ENCODE results near the gene SRP68.
"Not testable (repeated sequence)": the region's sequence is repeated elsewhere in the genome, so short reads cannot be mapped to it uniquely, and the experiment has no call there.

SRP68 gene

DNA sequence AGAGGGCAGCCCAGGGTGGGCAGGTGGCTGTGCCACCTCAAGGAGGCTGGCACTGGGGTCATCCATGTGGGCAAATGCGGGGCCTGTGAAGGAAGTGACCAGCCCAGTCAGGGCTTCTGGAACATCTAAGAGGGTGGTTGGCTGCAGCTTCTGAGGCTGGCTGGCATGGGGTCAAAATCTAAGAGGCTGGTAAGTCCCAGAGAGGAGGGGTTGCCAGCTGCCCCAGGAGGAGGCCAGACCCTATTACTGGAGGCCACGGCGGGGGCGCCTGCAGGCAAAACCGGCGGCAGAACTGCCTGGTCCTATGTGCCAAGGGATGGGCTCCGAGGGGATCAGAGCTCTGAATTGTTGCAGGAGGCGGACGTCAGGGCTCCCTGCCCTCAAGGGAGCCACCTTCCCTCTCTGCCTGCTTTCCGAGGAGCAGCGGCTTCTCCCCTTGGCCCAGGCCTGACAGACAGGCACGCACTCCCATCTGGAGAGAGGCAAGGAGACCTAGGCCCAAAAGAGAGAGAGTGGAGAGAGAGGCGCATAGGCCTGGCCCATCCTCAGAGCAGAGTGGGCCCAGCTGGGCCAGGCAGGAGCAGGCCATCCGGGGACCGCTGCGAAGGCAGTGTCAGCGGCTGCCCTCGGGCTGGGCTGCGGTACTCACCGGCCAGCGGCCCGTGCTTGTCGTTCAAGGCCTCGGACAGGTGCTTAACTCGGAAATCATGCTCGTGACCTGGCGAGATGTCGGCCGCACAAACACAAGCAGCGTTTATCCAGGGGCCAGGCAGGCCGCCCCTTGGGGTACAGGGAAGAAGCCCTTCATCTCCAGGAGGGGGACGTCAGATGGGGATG, 17.6 kb upstream of the SRP68 start:
- DNase-seq, result no peak

DNA sequence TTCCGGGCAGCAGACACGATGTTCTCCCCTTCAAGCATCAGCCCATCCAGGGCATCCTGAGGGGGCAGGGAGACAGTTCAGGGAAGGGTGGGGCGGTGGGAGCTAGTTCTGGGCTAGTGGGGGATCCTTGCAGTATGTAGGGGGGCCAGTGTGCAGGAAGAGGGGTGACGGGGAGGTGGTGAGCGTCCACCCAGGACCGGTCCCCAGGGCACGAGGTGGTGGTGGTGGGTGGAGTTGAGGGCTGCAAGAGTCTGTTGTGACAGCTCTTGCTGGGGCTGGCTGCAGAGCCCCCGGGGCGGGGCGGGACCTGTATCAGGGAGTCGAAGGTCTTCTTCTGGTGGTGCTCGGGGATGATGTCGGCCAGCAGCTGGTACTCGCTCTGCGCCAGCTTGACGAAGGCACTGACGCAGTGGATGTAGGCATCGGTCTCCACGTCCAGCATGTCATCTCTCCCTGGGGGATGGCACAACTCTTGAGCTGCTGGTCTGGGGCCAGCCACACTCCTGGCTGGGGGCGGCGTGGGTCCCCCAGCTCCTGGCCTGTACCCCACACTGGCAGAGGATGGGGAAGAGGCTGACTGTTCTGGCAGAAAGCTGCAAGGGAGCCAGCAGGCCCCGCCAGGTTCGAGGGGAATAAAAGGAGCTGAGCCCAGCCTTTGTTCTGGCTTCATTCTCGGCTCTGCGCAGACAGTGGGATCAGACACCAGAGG, 16.7 kb upstream of the SRP68 start:
- no peak for DNase-seq

DNA sequence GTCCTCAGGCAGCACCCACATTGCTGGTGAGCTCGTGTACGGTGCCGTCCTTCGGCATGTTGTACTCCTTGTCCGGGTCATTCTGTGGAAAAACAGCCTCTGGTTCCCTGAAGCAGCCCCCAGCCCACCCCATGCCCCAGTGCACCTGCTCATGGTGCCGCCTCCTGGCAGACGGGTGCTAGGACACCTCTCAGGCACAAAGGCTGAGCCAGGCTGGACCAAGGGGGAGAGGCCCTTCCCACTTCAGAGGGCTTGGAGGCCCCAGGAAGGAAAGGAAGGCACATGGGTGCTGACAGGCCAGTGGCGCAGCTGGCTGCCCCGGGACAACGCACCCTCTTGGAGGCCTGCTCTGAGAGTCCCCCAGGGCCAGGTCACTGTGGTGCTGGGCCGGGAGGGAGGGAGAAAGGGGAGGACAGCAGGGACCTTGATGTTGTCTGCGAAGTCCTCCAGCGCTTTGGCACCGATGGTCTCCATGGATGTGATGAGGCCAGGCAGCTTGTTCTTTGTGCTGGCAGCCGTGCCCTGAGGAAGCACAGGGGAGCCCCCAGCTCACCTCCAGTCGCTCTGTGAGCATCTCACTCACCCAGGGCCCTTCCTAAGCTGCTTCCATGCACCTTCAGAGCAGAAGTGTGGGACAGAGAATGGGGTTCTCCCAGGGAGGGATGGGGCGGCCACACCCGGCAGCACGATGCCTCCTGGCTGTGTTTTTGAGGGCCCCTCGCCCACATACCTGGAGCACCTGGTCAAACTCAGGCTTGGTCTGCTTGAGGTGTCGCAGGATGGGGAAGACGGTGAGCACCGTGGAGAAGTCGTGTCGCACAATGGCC, 15.9 kb upstream of the SRP68 start:
- DNase-seq, result no peak

DNA sequence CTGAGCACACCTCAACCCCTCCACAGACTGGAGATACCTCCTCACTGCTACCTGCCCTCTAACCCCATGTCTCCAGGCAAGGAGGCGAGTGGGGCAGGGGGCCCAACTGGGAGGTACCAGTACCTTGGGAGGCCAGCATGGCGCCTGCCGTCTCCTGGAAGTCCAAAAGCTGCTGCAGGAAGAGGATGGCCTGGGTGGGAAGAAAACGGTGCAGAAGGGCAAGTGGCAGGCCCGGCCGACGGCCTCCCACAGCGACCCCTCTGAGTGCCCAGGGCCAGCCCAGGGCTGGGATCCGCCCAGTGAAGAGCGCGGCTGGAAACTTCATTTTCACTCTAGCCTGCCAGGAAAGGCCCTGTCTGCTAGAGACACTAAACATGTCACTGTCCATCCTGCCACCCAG, 15.2 kb upstream of the SRP68 start:
- no peak for DNase-seq

DNA sequence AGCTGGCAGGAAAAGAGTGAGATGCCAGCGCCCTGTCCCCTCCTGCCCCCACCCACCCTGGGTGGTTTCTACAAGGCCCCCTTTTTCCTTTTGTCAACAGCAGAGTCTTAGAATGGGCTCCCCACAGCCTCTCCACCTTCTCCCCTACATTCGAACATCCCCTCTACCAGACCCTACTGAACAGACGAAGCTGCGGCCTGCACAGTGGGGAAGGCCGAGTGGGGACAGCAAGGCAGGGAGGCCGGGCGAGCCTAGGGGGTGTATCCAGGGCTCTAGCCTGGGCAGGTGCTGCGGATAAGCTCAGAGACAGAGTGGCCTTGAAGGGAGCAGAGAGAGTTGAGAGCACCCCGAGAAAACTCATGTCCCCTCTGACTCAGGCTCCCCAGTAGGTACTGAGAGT, 14.1 kb upstream of the SRP68 start:
- no peak for DNase-seq

DNA sequence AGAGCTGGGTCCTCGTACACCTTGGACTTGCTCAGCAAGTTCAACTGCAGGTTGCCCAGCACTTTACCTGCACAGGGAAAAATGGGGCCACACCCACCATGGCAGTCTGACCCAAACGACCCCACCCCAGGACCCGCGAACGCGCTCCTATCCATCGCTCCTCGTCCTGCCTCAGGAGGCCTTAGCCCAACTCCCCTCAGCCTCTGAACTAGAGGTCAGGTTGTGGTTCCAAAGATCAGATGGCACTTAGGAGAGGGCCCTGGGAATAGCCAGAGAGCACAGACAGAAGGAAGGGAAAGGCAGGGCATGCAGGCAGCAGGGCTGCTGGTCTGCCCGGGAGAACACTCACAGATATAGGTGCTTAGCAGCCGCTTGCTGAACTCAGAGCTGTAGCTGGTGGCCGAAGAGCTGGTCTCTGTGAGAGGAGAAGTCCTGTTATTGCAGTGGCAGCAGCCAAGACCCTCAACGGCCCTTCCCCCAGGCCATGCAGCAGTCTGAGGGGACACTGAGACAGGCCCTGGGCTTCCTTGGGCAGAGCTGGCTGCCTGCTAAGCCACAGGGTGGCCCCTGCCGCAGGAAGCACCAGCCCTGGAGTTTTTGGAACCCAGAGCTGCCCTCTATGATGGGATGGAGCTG, 13.5 kb upstream of the SRP68 start:
- DNase-seq, result no peak

DNA sequence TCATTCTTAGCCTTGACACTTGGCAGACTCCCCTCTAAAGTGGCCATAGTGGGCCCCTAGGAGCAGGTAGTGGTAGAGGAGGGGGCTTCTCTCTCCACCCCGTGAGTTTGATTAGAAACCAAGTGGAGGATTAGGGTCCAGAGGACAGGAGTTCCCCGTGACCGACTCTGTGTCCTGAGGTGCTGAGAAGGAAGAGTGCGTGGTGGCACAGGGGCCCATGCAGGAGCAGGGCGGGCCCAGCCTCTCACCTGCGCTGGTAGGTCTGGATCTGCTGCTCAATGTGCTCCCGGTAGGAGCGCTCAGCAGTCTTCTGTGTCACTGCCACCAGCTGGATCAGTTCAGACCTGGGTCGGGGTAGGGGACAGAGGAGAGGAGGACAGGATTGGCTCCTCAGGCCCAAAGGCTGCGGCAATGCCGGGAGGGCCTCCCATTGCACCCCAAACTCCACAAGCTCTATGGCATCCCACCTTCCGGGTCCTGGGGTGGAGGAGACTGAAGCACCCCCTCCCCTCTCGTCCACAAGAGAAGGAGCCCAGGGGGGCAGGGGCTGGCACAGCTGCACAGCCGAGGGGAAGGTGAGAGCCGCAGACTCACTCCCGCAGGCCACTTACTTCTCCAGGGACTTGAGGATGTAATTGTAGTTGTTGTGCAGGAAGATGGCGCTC, 12.9 kb upstream of the SRP68 start:
- DNase-seq, result no peak

DNA sequence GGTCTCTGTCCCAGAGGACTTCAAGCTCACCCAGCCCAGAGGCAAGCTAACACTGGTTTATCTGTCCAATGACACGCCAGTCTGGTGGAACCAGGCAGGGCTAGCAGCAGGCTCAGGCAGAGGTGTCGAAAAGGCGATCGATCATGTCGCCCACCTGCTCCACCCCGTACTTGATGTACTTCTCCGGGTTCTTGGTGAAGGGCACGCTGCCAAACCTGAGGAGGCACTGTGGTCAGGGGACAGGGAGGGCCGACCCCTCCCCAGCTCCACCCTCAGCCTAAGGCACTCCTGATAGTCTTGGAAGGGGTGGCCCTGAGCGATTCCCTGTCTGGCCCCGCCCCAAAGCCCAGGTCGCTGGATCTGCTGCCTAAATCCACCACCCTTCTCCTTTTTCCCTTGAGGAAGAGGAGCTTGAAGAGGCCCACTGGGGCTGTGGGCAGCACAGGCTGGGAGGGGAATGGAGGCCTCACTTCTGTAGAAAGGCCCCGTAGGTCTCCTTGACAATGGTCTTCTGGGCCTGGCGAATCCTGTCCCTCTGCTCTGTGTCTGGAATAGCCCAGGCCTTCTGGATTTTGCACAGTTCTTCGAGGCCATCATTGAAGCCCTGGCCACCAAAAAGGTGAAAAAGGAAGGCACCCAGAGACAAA, 11.3 kb upstream of the SRP68 start:
- no peak for DNase-seq

DNA sequence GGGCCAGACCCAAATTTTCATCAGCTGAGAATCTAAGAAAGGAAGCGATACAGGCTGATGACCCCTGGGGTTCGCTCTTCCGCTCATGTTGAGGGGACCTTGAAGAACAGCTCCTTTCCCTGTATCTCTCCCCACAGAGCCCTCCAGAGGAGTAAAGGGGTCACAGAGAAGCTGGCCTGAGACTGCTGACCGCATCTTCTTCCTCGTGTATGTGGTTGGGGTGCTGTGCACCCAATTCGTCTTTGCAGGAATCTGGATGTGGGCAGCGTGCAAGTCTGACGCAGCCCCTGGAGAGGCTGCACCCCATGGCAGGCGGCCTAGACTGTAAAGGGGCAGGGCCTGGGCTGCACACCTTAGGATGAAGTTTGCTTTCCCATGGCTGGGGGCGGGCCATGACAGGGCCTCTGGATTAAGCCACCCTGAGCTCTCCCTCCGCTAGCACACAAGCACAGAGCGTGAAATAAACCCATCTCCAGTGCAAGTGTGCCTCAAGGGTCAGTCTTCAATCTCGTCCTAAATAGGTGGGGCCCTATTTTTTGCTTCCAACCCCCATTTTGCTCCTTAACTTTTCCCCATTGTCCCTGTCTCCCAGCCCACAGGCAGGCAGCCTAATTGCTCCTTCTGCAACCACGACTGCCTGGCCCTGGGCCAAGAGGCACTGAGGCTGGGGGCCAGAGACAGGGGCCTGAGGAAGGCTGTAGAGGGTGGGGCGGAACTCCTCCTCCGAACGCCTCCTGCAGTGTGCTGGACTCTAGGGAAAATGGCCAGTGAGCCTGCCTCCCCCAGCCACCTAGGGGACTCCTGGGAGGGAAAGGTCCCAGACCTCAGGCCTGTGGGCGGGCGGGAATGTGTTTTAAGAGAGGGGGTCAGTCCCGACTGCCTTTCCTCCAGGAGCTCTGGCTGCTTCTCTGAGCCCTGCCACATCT, 10.3 kb upstream of the SRP68 start:
- DNase-seq, result no peak

DNA sequence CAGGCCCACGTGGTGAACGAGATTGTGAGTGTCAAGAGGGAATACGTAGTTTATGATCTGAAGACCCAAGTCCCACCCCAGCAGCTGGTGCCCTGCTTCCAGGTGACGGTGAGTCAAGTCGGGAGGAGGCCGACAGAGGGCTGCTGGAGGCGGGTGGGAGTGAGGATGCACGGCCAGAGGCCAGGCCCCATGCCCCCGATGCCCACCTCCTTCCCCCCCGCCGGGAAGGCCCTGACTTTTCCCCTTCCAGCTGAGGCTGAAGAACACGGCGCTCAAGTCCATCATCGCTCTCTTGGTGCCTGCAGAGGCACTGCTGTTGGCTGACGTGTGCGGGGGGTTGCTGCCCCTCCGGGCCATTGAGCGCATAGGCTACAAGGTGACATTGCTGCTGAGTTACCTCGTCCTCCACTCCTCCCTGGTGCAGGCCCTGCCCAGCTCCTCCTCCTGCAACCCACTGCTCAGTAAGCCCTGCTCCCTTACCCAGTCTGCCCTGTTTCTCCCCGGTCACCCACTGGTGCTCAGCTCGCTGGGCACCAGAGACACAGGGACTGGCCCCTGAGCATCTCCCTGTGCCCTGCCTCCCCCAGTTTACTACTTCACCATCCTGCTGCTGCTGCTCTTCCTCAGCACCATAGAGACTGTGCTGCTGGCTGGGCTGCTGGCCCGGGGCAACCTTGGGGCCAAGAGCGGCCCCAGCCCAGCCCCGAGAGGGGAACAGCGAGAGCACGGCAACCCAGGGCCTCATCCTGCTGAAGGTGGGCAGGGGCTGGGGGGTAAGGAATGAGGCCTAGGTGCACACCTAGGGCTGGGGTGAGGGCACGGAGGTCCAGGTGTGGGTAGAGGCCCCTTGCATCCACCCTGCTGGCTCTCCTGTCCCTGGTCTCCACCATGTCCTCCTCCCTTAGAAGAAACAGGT, 9.2 kb upstream of the SRP68 start:
- DNase-seq, result no peak

DNA sequence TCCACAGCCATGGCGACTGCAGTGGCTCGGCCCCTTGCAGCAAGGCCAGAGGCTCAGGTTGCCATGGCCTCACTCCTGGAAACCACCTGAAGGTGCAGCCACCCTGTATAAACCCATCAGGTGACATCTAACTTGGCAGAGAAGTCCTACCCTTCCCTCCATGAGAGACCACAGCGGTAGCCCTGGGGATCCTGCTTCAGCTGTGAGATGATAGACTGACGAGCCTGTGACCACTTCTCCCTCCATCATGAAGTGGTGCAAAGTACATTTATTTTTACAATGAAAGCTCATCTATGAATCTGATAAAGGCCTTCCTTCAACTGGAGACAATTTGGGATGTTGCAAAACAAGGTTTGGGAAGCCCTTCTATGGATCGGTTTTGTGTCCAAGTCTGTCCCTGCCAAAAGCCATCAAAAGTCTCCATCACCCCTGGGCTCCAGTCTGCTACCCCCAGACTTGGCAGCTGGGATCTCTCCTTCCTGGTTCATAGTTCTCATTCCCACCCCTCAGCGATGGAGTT, 8.5 kb upstream of the SRP68 start:
- no peak for DNase-seq

DNA sequence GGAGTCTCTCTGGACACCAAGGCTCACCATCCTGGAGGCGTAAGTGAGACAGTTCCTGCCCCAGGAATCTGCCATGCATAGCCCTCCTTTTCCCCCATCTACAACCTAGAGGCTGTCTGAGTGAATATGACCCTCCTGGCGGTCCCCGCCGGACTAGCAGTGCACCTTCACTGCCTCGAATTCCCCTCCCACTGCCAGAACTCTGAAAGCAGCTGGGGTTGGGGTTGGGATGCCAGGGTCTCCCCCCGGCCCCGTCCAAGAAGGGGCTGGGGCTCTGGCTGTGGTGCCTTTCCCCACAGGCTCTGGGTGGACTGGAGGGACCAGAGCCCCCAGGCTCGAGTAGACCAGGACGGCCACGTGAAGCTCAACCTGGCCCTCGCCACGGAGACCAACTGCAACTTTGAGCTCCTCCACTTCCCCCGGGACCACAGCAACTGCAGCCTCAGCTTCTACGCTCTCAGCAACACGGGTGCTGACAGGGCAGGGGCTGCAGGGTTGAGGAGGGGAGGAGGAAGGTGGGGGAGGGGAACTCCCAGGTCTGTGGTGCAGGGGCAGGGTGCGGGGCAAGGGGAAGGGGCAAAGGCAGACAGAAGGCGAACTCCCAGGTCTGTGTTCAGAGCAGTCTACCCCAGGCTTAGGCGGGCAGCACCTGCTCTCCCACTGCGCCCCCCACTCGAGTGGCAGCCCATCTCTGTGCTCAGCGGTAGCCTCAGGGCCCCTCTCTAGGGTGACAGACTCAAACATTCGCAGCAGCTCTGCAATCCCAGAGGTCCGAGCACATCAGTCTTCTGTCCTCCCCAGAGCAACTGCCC, 7.8 kb upstream of the SRP68 start:
- DNase-seq, result peak; percentile 40

DNA sequence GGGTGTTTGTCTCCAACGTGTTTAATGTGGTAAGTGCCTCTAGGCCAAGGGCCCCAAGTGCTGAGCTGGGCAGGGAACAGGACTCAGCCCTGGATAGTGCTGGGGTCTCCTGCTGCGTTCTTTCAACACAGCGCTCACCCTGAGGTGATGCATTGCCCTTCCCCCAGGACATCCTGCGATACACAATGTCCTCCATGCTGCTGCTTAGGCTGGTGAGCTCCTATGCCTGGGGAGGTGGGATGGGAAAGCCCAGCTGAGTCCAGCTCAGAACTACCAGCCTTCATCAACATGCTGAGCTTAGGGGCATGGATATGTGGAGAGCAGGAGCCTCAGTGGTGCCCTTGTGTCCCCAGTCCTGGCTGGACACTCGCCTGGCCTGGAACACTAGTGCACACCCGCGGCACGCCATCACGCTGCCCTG, 7.2 kb upstream of the SRP68 start:
- no peak for DNase-seq

DNA sequence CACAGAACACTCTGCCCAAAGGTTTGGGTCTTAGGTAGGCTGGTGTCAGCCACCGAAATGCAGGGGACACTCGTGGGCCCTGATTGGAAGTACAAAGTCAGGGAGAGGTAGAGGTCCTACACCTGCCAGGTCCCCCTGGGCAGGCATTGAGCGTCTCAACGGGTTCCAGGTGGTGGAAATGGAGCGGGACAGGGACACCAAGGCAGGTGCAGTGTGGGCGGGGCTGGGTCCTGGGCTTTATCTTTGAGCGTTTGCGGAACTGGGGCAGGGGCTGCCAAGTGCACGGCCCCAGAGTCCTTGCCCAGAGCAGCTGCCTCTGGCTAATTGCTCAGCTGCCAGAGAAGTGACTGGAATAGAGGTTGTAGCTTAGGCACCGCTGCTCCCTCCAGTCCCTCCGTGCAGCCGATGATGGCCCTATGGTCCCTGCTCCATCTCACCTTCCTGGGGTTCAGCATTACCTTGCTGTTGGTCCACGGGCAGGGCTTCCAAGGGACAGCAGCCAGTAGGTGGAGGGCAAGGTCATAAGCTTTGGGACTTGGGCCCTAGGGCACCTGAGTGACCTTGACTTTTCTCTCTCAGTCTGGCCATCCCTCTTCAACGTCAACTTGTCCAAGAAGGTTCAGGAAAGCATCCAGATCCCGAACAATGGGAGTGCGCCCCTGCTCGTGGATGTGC, 6.7 kb upstream of the SRP68 start, which contains the start of gene ZACN:
ZACN (plus strand) TSS at position 323 of the 675 bp plus-strand sequence; CDS start at position 406, 83 bp downstream.
- DNase-seq, result no peak

DNA sequence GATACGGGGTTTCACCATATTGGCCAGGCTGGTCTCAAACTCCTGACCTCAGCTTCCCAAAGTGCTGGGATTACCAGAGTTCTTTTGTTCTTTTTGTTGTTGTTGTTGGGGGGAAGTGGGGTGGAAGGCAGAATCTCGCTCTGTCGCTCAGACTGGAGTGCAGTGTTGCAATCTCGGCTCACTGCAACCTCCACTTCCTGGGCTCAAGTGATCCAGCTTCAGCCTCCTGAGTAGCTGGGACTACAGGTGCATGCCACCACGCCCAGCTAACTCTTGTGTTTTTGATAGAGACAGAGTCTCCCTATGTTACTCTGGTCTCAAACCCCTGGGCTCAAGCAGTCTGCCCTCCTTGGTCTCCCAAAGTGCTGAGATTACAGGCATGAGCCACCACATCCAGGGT, 6.1 kb upstream of the SRP68 start:
- not testable (repeated sequence) for DNase-seq

DNA sequence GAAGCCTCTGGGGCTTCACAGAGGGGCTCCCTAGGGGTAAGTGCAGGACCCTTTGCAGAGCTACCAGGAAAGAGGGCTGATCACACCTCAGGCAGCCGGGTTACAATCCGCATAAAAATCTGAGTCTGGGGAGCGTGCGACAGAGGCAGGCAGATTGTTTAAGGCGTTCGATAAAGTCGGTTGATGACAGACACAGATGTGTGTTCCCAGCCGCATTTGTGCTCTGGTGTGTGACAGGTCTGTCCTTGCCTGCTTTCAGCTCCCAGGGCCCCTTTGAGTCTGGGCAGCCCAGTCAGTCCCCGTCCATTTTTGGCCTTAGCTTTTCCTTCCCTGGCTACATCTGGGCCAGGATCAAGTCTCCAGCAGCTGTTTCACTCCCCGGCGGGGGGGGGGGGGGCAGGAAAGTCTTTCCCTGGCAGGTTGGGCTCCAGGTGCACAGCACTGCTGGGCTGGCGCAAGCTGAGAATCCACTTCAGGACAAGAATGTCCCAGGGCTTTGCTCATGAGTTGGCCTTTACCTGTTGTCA, 5.3 kb upstream of the SRP68 start:
- no peak for DNase-seq
